ENCODE measurements around the gene ITPKB.
A peak's percentile ranks its signal among the peaks of the same experiment; 100 is the strongest.

The ITPKB gene

DNA sequence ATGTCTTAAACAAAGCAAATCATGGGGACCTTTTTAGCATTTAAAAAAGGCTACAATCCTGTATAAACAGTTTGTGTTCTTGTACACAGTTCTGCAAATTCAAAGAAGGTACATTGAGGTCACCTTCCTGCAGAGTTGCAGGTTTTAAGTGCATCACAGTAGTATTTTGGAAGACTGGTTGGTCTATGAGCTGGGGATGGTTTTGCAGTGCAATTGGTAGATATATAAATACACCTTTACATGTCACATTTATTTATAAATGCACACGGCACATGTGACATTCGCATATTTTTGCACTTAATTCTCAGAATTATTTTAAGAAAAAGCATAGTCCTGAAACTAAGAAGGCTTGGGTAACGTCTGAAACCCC is 599 bp upstream of the ITPKB start:
- Mint-ChIP-seq H3K4me1 (ENCODE audit: low read depth) (peaks cover 39% of the 10 kb centered on the region), H3K27me3 (no peaks in the 10 kb centered on the region), H3K4me3 (peak overlapping the region; percentile 93), H3K27ac (peak overlapping the region; percentile 95), H3K36me3 (ENCODE audit: low read depth) (peaks cover 34% of the 10 kb centered on the region), H3K9me3 (no peaks in the 10 kb centered on the region)
- no peak for DNase-seq

DNA sequence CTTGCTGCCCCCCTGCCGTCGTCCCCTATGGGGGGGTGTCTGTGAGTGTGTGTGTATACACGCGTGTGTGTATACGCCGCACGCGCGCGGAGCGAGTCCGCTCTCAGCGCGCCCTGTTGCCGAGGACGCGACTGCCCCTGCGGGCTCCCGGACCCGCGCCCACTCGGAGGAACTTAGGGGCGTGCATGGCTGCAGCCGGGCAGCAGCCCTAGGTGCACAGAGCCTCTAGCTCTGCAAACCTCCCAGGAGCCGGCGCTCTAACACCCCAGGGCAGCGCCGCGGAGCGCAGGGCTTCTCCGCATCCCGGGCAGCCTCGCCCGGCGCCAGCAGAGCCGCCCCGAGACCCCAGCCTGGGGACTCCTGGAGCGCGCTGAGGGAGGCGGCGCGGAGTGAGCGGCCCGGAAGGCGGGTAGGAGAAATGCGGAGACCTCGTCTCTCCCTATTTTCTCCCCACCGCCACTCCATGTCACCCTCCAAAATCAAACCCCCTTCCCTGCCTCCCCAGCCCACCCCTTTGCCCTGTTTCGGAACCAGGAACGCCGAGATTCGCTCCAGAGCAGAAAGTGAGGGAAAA is 574 bp downstream of the ITPKB start:
- peaks cover 46% of the 10 kb centered on the region for H3K36me3 Mint-ChIP-seq (ENCODE audit: low read depth)
- no peaks in the 10 kb centered on the region for H3K27me3 Mint-ChIP-seq
- peak overlapping the region; percentile 93 for H3K4me3 Mint-ChIP-seq
- peak overlapping the region; percentile 95 for H3K27ac Mint-ChIP-seq
- peak; percentile 77 for DNase-seq
- peaks cover 51% of the 10 kb centered on the region for H3K4me1 Mint-ChIP-seq (ENCODE audit: low read depth)
- H3K9me3 Mint-ChIP-seq: no peaks in the 10 kb centered on the region

DNA sequence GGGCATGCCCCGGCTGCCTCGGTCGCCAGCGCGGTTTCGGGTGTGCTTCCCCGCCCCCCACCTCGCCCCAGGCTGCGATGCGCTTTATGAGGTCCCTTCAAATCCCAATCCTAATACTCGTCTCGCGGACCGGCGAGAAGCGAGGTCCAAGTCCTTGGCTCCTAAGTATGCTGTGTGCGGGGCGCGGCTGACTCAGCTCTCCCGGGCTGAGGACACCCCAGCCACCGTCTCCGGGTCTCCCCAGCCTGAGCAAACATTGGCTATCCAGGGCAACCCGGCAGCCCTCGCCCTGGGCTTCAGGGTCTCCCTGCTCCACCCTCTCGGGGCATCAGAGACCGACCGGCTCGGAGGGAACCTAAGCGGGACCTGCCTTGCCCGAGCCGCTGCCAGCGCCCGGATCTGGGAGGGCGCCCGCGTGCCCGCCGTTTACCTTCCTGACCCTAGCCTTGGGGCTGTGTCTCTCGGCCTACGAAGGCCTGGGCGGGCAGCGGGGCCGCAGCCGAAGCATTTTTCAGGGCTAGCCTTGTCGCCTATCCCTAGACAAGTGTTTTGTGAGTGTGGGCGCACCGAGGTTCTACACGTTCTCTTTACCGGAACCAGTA is 1.2 kb downstream of the ITPKB start:
- peak overlapping the region; percentile 95 for H3K27ac Mint-ChIP-seq
- peaks cover 57% of the 10 kb centered on the region for H3K4me1 Mint-ChIP-seq (ENCODE audit: low read depth)
- peak; percentile 77 for DNase-seq
- peaks cover 52% of the 10 kb centered on the region for H3K36me3 Mint-ChIP-seq (ENCODE audit: low read depth)
- no peaks in the 10 kb centered on the region for H3K27me3 Mint-ChIP-seq
- H3K9me3 Mint-ChIP-seq: no peaks in the 10 kb centered on the region
- peak overlapping the region; percentile 93 for H3K4me3 Mint-ChIP-seq

DNA sequence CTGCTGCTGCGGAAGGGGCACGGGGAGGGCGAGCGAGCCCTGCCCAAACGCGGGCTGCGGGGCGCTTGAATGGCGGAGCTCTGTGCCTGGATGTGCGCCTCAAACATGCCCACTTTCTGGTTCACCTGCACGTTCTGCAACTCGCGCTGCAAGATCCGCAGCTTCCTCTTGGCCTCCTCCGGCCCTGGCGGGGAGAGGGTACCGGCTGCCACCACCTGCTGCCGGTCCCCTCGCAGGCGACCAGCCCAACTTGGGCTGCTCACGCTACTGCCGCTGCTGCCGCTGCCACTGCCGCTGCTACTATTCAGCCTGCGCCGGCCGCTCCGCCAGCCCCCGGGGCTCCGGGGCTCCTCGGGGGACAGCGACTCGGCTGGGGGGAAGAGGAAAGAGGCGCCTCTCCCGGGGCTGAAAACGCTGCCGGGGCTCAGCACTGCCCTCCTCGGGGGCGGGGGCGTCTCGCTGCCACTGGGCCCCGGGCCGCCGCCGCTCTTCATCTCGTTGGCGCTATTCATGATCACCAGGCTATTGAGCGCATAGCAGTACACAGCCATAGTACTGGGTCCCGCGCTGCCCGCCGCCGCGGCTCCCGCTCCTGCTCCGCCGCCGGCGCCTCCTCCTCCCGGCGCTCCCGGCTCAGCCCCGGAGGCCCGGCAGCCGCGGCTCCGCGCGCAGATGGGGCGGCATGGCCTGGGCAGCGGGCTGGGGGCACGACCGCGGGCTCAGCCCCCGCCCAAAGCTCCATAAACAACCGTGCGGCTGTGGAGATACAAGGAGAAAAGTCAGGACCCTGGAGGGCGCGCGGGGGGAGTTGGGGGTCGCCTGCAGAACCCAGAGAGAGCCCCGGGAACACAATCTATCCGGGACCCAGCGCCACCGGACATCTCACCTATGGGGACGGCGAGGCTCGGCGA is 1.9 kb downstream of the ITPKB start:
- H3K27me3 Mint-ChIP-seq: no peaks in the 10 kb centered on the region
- peak overlapping the region; percentile 95 for H3K27ac Mint-ChIP-seq
- H3K9me3 Mint-ChIP-seq: no peaks in the 10 kb centered on the region
- DNase-seq: peak; percentile 76
- peaks cover 60% of the 10 kb centered on the region for H3K4me1 Mint-ChIP-seq (ENCODE audit: low read depth)
- H3K4me3 Mint-ChIP-seq: peak overlapping the region; percentile 93
- peaks cover 58% of the 10 kb centered on the region for H3K36me3 Mint-ChIP-seq (ENCODE audit: low read depth)

DNA sequence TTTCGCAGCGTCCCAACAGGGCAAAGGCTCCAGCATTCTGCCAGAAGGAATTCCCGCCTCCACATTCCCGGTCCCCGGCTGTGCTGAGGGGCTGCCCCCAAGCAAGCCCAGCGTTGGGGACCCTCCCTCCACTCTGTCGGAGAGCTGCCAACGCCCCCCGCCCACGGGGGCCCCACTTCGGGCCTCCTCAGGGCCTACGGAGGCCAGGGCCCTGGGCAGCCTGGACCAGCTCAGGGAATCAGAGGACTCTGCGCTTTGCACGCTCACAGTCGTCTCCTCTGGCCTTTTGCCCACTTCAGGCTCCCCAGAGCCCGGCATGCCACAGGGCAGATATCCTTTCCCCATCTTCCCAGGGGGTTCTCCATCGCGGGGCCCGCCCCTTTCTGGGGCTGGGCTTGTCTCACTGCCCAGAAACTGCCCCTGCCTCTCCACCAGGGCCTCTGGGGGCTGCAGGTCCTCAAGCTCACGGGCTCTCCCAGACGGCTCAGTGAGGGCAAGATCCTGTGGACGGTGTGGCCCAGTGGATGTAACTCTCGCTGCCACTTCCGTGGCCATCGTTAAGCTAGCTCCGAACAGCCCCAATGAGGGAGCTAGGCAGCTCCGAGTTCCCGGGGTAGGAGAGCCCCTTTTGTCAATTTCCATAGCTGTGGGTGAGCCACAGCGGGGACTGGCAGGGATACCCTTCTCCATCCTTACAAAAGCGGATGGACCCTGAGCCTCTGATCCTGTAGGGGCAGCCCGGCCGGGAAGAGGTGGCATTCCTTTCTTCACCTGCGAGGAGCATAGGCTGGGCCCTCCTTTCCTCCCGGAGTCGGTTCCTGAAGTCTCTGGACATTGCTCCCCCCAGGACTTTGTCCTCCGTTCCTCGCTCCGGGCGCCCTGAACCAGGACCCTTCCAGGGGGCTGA is 2.8 kb downstream of the ITPKB start:
- H3K36me3 Mint-ChIP-seq (ENCODE audit: low read depth): peaks cover 67% of the 10 kb centered on the region
- peak; percentile 67 for DNase-seq
- H3K27ac Mint-ChIP-seq: peak overlapping the region; percentile 97
- peaks cover 65% of the 10 kb centered on the region for H3K4me1 Mint-ChIP-seq (ENCODE audit: low read depth)
- no peaks in the 10 kb centered on the region for H3K27me3 Mint-ChIP-seq
- peak overlapping the region; percentile 93 for H3K4me3 Mint-ChIP-seq
- H3K9me3 Mint-ChIP-seq: no peaks in the 10 kb centered on the region

DNA sequence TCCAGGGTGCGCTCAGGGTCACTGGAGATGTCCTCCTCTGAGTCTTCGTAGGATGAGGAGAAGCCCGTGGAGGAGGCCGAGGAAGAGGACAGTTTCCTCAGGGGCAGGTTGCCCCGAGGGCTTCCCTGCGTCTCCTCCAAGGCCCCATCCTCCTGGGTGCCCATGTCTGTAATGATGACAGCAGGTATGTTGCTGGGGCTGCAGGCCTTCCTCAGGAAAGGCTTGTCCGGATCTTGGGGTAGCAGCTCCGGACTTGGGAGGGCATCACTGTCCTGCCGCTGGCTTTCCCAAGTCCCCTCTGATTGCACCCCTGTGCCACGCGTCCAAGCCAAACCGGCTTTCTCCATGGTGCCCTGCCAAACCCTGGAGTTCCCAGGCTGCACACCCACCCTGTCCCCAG is 3.5 kb downstream of the ITPKB start:
- H3K27ac Mint-ChIP-seq: peak overlapping the region; percentile 97
- H3K4me3 Mint-ChIP-seq: peak overlapping the region; percentile 93
- H3K36me3 Mint-ChIP-seq (ENCODE audit: low read depth): peaks cover 74% of the 10 kb centered on the region
- peaks cover 66% of the 10 kb centered on the region for H3K4me1 Mint-ChIP-seq (ENCODE audit: low read depth)
- no peaks in the 10 kb centered on the region for H3K9me3 Mint-ChIP-seq
- H3K27me3 Mint-ChIP-seq: no peaks in the 10 kb centered on the region
- peak; percentile 47 for DNase-seq

DNA sequence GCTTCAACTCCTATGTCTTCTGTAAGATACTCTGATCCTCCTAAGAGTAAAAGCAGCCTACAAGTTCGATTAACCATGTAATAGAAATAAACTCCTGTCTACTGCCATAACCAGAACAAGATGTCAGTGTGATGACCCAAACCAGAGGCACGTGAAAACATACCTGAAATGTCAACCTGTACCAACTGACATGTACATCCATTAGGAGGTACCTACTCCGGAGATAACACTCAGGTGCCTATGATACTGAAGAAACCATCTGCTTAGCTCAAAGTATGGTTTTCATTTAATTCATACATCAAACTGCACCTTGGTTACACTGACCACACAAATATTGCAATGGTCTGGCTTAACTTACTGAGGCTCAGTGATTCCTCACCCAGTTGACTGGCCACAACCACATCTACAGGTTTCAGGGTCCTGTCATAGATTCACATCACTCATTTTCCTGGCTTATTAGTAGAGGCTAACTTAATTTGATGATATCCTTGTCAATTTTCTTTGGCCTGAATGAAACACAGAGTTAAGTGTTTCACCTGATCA is 4.4 kb downstream of the ITPKB start:
- peak overlapping the region; percentile 93 for H3K4me3 Mint-ChIP-seq
- peaks cover 83% of the 10 kb centered on the region for H3K36me3 Mint-ChIP-seq (ENCODE audit: low read depth)
- peak overlapping the region; percentile 97 for H3K27ac Mint-ChIP-seq
- H3K27me3 Mint-ChIP-seq: no peaks in the 10 kb centered on the region
- peaks cover 69% of the 10 kb centered on the region for H3K4me1 Mint-ChIP-seq (ENCODE audit: low read depth)
- peak; percentile 9 for DNase-seq
- no peaks in the 10 kb centered on the region for H3K9me3 Mint-ChIP-seq

DNA sequence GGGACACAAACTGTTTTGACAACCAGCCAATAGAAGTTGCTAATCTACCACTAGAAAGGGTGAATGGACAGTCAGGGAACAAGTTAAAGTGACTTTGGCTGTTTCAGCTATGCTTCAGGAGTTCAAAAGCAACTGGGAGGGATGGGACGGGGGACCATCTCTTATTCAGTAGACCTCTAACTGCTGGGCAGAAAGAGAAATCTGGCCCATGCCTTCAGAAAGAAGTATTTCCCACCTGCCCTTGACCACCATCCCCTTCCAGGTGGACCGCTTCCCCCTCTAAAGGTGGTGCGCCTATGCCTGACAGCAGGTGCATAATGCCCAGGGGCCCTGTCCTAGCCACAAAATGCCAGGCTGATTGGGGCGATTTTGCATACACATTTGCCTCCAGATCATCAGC is 5.2 kb downstream of the ITPKB start:
- Mint-ChIP-seq H3K27ac (peak overlapping the region; percentile 97), H3K9me3 (no peaks in the 10 kb centered on the region), H3K4me1 (ENCODE audit: low read depth) (peaks cover 72% of the 10 kb centered on the region), H3K27me3 (no peaks in the 10 kb centered on the region), H3K4me3 (peak overlapping the region; percentile 93), H3K36me3 (ENCODE audit: low read depth) (peaks cover 88% of the 10 kb centered on the region)
- DNase-seq: peak; percentile 35

DNA sequence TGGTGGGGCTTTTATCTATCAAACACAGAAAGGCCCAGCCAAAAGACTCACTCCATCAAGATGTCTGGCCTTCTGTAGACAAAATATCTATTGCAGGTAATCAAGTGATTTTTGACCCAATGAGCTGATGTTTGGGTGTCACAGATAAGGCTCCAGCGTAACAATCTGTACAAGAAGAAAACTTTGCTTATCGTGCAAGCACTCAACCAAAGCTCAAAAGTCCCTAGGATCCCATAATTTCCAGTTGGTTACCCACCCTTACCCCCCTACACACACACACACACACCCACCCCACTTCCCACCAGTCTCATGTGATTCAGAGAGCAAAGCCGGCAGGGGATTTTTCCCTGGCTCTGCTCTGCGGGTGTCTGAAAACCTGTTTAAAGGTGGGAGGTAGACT is 5.8 kb downstream of the ITPKB start:
- Mint-ChIP-seq H3K27me3 (no peaks in the 10 kb centered on the region), H3K36me3 (ENCODE audit: low read depth) (peaks cover 91% of the 10 kb centered on the region), H3K27ac (peak overlapping the region; percentile 97), H3K4me1 (ENCODE audit: low read depth) (peaks cover 78% of the 10 kb centered on the region), H3K4me3 (peak overlapping the region; percentile 93), H3K9me3 (no peaks in the 10 kb centered on the region)
- peak; percentile 39 for DNase-seq

DNA sequence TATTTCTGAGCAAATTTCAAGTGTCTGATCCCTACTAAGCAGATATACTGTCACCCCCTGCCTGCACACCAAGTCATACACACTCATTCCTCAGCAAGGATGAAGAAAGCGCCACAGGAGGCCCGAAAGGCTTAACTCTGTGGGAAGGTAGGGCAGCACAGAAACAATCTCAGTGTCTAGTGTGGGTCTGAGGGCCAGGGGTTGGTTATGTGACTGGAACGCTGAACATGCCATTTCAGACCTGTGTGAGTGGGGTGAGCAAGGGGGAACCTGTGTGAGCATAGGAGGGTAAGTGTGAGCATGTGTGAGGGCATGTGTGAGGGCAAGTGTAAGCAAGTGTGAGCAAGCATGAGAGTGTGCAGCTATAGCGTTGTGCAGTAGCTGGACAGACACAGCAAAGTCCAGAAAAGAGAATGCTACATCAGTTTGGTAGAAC is 6.2 kb downstream of the ITPKB start:
- peak; percentile 46 for DNase-seq
- Mint-ChIP-seq H3K4me1 (ENCODE audit: low read depth) (peaks cover 82% of the 10 kb centered on the region), H3K27me3 (no peaks in the 10 kb centered on the region), H3K9me3 (no peaks in the 10 kb centered on the region), H3K4me3 (peak overlapping the region; percentile 93), H3K36me3 (ENCODE audit: low read depth) (peaks cover 91% of the 10 kb centered on the region), H3K27ac (peak overlapping the region; percentile 97)

DNA sequence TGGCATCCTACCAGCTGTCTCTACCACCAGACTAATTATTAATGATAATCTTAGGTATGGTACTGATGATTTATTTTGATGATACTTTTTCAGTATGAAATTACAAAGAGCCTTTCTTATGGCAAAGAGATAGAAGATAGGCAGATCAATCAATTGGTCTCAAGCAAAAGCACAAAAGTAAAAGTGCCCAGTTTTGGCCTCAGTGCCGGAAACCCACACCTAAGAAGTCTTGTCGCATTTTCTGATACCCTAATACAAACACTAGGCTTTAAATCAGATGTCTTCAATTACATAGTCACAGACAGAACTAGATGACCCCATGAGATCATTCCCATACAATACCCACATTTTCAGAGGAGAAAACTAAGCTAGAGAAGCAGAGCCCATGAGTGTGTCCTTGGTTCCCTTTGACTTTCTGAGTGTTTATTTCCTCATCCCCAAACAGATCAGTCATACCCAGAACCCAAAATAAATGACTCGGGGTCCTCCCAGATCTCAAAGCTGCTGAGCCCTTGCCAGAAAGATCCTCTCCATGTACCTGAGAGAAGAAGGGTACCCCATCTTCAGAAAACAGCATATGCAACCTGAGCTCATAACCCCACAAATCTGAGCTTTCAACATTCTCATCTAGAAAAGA is 7.7 kb downstream of the ITPKB start:
- H3K9me3 Mint-ChIP-seq: no peaks in the 10 kb centered on the region
- H3K27ac Mint-ChIP-seq: peak overlapping the region; percentile 97
- H3K4me1 Mint-ChIP-seq (ENCODE audit: low read depth): peaks cover 97% of the 10 kb centered on the region
- H3K4me3 Mint-ChIP-seq: peak overlapping the region; percentile 93
- H3K36me3 Mint-ChIP-seq (ENCODE audit: low read depth): peaks cover 98% of the 10 kb centered on the region
- H3K27me3 Mint-ChIP-seq: no peaks in the 10 kb centered on the region
- DNase-seq: peak; percentile 15

DNA sequence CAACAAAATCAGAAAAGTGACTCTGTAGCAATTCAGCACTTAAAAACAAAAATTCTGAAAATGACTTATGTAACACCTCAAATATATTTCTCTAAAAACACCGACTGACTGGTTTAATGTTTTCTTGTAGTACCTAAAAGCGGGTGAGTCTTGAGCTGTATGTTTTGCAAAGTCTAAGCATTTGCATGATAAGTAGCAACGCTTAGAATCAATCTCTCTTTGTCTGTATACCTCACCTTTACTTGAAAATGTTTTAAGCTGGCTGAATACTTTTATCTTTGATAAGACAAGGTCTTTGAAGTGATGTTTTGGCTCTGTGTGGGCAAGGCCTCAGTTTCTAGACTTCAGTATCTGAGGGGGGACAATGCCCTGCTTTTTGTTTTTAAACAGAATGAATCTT is 8.2 kb downstream of the ITPKB start:
- H3K27me3 Mint-ChIP-seq: no peaks in the 10 kb centered on the region
- DNase-seq: no peak

DNA sequence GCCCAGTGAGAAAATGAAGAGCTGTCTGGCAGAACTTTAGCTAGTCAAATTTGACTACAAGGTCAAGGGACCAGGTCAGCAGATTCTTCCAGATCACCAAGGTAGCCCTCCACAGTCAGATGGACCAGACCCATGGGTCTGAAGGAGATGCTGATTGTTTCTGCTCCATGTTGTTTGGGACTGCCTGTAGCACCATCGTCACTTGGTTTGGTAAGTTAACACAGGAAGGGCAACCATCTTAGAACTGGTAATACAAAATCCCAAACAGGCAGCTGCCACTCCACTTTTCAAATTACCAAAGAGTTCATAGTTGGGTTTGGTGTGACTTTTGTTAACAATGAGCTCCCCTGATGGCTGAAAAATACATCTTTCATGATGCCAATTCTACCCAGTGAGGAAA is 9.0 kb downstream of the ITPKB start:
- H3K4me1 Mint-ChIP-seq (ENCODE audit: low read depth): peaks cover 98% of the 10 kb centered on the region
- H3K27ac Mint-ChIP-seq: peak overlapping the region; percentile 97
- peaks cover 97% of the 10 kb centered on the region for H3K36me3 Mint-ChIP-seq (ENCODE audit: low read depth)
- DNase-seq: peak; percentile 31
- H3K9me3 Mint-ChIP-seq: no peaks in the 10 kb centered on the region
- H3K27me3 Mint-ChIP-seq: no peaks in the 10 kb centered on the region
- H3K4me3 Mint-ChIP-seq: peak overlapping the region; percentile 93

More for the DNA sequence above, 8.2 kb downstream of the ITPKB start:
- peak overlapping the region; percentile 97 for H3K27ac Mint-ChIP-seq
- H3K4me3 Mint-ChIP-seq: peak overlapping the region; percentile 93
- H3K9me3 Mint-ChIP-seq: no peaks in the 10 kb centered on the region
- H3K4me1 Mint-ChIP-seq (ENCODE audit: low read depth): peaks cover 98% of the 10 kb centered on the region
- peaks cover 97% of the 10 kb centered on the region for H3K36me3 Mint-ChIP-seq (ENCODE audit: low read depth)
